CD4-positive, alpha-beta memory T cell (primary cell): ENCODE measurements around the gene COL5A2. TPM values are rescaled to one million over a fixed set of nuclear protein-coding genes. Genes with fewer than 3 reads are reported as not detected.

Experiments
- CTCF ChIA-PET: fragments of 350-600 bp; sonication (Branson Sonifier 250); formaldehyde crosslinking; loops from one replicate; lab custom pipeline; 2021; ENCODE audit warnings: inconsistent platforms; ENCODE audit not compliant: partially characterized antibody; lab: Charles Lee
- POLR2A ChIA-PET: fragments of 350-600 bp; sonication (Branson Sonifier 250); formaldehyde crosslinking; loops from one replicate; lab custom pipeline; 2021; ENCODE audit not compliant: partially characterized antibody; lab: Charles Lee
- DNase-seq, 5 donors: peaks; one replicate each; pipeline versions ENCODE4 v3.0.0 to v3.0.0-alpha.2; 2020 to 2022; ENCODE audit warnings: mixed read lengths in 1 of 5
- H3K27ac ChIP-seq: one replicate; pipeline ENCODE4 v1.7.0; 2013; ENCODE audit warnings: low read depth, low read length
- H3K27me3 ChIP-seq: 2 replicates; pipeline ENCODE4 v1.7.0; 2013; ENCODE audit warnings: mild to moderate bottlenecking, low read length, moderate library complexity; ENCODE audit not compliant: insufficient read depth
- H3K36me3 ChIP-seq: 2 replicates; pipeline ENCODE4 v1.7.0; 2013; ENCODE audit warnings: mild to moderate bottlenecking, low read length, moderate library complexity; ENCODE audit not compliant: insufficient read depth
- H3K4me1 ChIP-seq: 2 replicates; pipeline ENCODE4 v1.7.0; 2013; ENCODE audit warnings: mild to moderate bottlenecking, low read length, moderate library complexity; ENCODE audit not compliant: insufficient read depth
- H3K4me3 ChIP-seq, 2 donors: one replicate each; pipeline ENCODE4 v1.7.0; 2013; ENCODE audit warnings: low read length in 2 of 2, mild to moderate bottlenecking in 1 of 2
- H3K9me3 ChIP-seq, 2 donors: one replicate each; pipeline ENCODE4 v1.7.0; 2013; ENCODE audit warnings: low read length in 2 of 2, control low read depth in 1 of 2; ENCODE audit not compliant: control insufficient read depth in 1 of 2
- H3K27ac Mint-ChIP-seq, 7 donors: one replicate each; pipeline ENCODE4 v1.8.0; 2020 to 2021; ENCODE audit warnings: mixed read lengths in 7 of 7, mild to moderate bottlenecking in 6 of 7, inconsistent platforms in 3 of 7, moderate library complexity in 3 of 7
- H3K27me3 Mint-ChIP-seq, 2 donors: one replicate each; pipeline ENCODE4 v1.8.0; 2020 to 2021; ENCODE audit warnings: mixed read lengths in 2 of 2
- H3K36me3 Mint-ChIP-seq, 2 donors: one replicate each; pipeline ENCODE4 v1.8.0; 2020 to 2021; ENCODE audit warnings: mixed read lengths in 2 of 2, inconsistent platforms in 1 of 2, mild to moderate bottlenecking in 1 of 2
- H3K4me1 Mint-ChIP-seq, 4 donors: one replicate each; pipeline ENCODE4 v1.8.0; 2020 to 2021; ENCODE audit warnings: mixed read lengths in 4 of 4, mild to moderate bottlenecking in 1 of 4
- H3K4me3 Mint-ChIP-seq, 8 donors: one replicate each; pipeline ENCODE4 v1.8.0; 2020 to 2021; ENCODE audit warnings: mixed read lengths in 8 of 8, mild to moderate bottlenecking in 7 of 8, moderate library complexity in 6 of 8, inconsistent platforms in 3 of 8
- H3K9me3 Mint-ChIP-seq, 8 donors: one replicate each; pipeline ENCODE4 v1.8.0; 2020 to 2021; ENCODE audit warnings: mixed read lengths in 8 of 8, mild to moderate bottlenecking in 5 of 8, inconsistent platforms in 3 of 8, moderate library complexity in 1 of 8
- intact Hi-C: fragments of 100-400 bp; cut with micrococcal nuclease; formaldehyde crosslinking; loops from one replicate; pipeline ENCODE4 v1.15.1; 2023
- polyA plus RNA-seq, 2 donors: library from polyadenylated mRNA; unstranded; fragments of 300-500 nt; fragmentation: Illumina TruSeq; gene quantifications; one replicate each; pipeline ENCODE4 v1.2.3, GENCODE V29; 2021
- total RNA-seq, 2 experiments: library from RNA; stranded (reverse); gene quantifications; one replicate each; pipeline ENCODE4 v1.2.3, GENCODE V29; 2021

The COL5A2 gene
- total and polyA plus RNA-seq, 4 experiments from 2014 or later: 0.05 to 1.2 (median 1.1) TPM; not detected in 1

- Histone ChIP-seq H3K4me3 (no peak overlapping the region), H3K27ac (no peak overlapping the region), H3K27me3 (no peaks in the 10 kb centered on the region), H3K4me1 (no peaks in the 10 kb centered on the region), H3K36me3 (no peaks in the 10 kb centered on the region), H3K9me3 (no peaks in the 10 kb centered on the region)
- CTCF ChIA-PET: no interaction called here
- H3K36me3 Mint-ChIP-seq: no peaks in the 10 kb centered on the region
- H3K9me3 Mint-ChIP-seq: no peaks in the 10 kb centered on the region
- H3K27ac Mint-ChIP-seq: no peak overlapping the region
- intact Hi-C loops: no loop called here
- DNase-seq: no peak
- no peaks in the 10 kb centered on the region for H3K27me3 Mint-ChIP-seq
- no peaks in the 10 kb centered on the region for H3K4me1 Mint-ChIP-seq
- H3K4me3 Mint-ChIP-seq: no peak overlapping the region
- POLR2A ChIA-PET: no interaction called here
Measured at GRCh38 chr2:189168856-189169499, 10.6 kb downstream of the COL5A2 start.

GRCh38 chr2:189165656-189166380 lies 13.7 kb downstream of the COL5A2 start:
- no peaks in the 10 kb centered on the region for H3K36me3 Mint-ChIP-seq
- no peaks in the 10 kb centered on the region for H3K9me3 Mint-ChIP-seq
- intact Hi-C loops: no loop called here
- H3K4me1 Mint-ChIP-seq: no peaks in the 10 kb centered on the region
- no peak overlapping the region for H3K27ac Mint-ChIP-seq
- CTCF ChIA-PET: no interaction called here
- H3K27me3 Mint-ChIP-seq: no peaks in the 10 kb centered on the region
- H3K4me3 Mint-ChIP-seq: no peak overlapping the region
- no peak overlapping the region for H3K27ac ChIP-seq
- H3K27me3 ChIP-seq: no peaks in the 10 kb centered on the region
- POLR2A ChIA-PET: no interaction called here
- no peak overlapping the region for H3K4me3 ChIP-seq
- H3K4me1 ChIP-seq: no peaks in the 10 kb centered on the region
- no peaks in the 10 kb centered on the region for H3K9me3 ChIP-seq
- H3K36me3 ChIP-seq: no peaks in the 10 kb centered on the region
- no peak for DNase-seq

- Histone ChIP-seq H3K27ac (no peak overlapping the region), H3K36me3 (no peaks in the 10 kb centered on the region), H3K4me1 (no peaks in the 10 kb centered on the region), H3K9me3 (no peaks in the 10 kb centered on the region), H3K4me3 (no peak overlapping the region), H3K27me3 (no peaks in the 10 kb centered on the region)
- H3K4me1 Mint-ChIP-seq: no peaks in the 10 kb centered on the region
- no peak overlapping the region for H3K27ac Mint-ChIP-seq
- H3K27me3 Mint-ChIP-seq: no peaks in the 10 kb centered on the region
- POLR2A ChIA-PET: no interaction called here
- no peak overlapping the region for H3K4me3 Mint-ChIP-seq
- no peak for DNase-seq
- H3K36me3 Mint-ChIP-seq: no peaks in the 10 kb centered on the region
- no peaks in the 10 kb centered on the region for H3K9me3 Mint-ChIP-seq
- CTCF ChIA-PET: no interaction called here
- intact Hi-C loops: no loop called here
Measured at GRCh38 chr2:189164746-189165145, 14.8 kb downstream of the COL5A2 start.

- no peaks in the 10 kb centered on the region for H3K36me3 ChIP-seq
- H3K4me1 ChIP-seq: no peaks in the 10 kb centered on the region
- Mint-ChIP-seq H3K9me3 (no peaks in the 10 kb centered on the region), H3K36me3 (no peaks in the 10 kb centered on the region), H3K27ac (no peak overlapping the region), H3K4me1 (no peaks in the 10 kb centered on the region), H3K27me3 (no peaks in the 10 kb centered on the region), H3K4me3 (no peak overlapping the region)
- intact Hi-C loops: no loop called here
- H3K9me3 ChIP-seq: no peaks in the 10 kb centered on the region
- ChIA-PET POLR2A (no interaction called here), CTCF (interaction anchor here (1.0 kb wide), 1 partner anchor 20 kb away, joined by 3 read pairs; no protein-coding TSS in a partner anchor)
- no peak overlapping the region for H3K27ac ChIP-seq
- no peak overlapping the region for H3K4me3 ChIP-seq
- no peaks in the 10 kb centered on the region for H3K27me3 ChIP-seq
- no peak for DNase-seq
Measured at GRCh38 chr2:189163889-189164288, 15.7 kb downstream of the COL5A2 start.

- Mint-ChIP-seq H3K36me3 (no peaks in the 10 kb centered on the region), H3K27ac (no peak overlapping the region), H3K4me1 (no peaks in the 10 kb centered on the region), H3K9me3 (no peaks in the 10 kb centered on the region), H3K4me3 (no peak overlapping the region), H3K27me3 (no peaks in the 10 kb centered on the region)
- no peak overlapping the region for H3K27ac ChIP-seq
- intact Hi-C loops: no loop called here
- H3K36me3 ChIP-seq: no peaks in the 10 kb centered on the region
- POLR2A ChIA-PET: no interaction called here
- CTCF ChIA-PET: no interaction called here
- H3K27me3 ChIP-seq: no peaks in the 10 kb centered on the region
- no peaks in the 10 kb centered on the region for H3K9me3 ChIP-seq
- H3K4me1 ChIP-seq: no peaks in the 10 kb centered on the region
- DNase-seq: no peak
- no peak overlapping the region for H3K4me3 ChIP-seq
Measured at GRCh38 chr2:189162566-189162965, 17.0 kb downstream of the COL5A2 start.

GRCh38 chr2:189161894-189162293 lies 17.7 kb downstream of the COL5A2 start:
- ChIA-PET POLR2A (no interaction called here), CTCF (no interaction called here)
- no peaks in the 10 kb centered on the region for H3K4me1 ChIP-seq
- H3K36me3 ChIP-seq: no peaks in the 10 kb centered on the region
- H3K4me3 Mint-ChIP-seq: no peak overlapping the region
- no peak for DNase-seq
- intact Hi-C loops: no loop called here
- no peak overlapping the region for H3K27ac Mint-ChIP-seq
- H3K9me3 Mint-ChIP-seq: no peaks in the 10 kb centered on the region
- no peaks in the 10 kb centered on the region for H3K27me3 ChIP-seq
- H3K27ac ChIP-seq: no peak overlapping the region
- H3K4me1 Mint-ChIP-seq: no peaks in the 10 kb centered on the region
- no peaks in the 10 kb centered on the region for H3K36me3 Mint-ChIP-seq
- no peaks in the 10 kb centered on the region for H3K9me3 ChIP-seq
- H3K27me3 Mint-ChIP-seq: no peaks in the 10 kb centered on the region
- no peak overlapping the region for H3K4me3 ChIP-seq

GRCh38 chr2:189159717-189160116 lies 19.8 kb downstream of the COL5A2 start:
- H3K4me3 ChIP-seq: no peak overlapping the region
- no peaks in the 10 kb centered on the region for H3K36me3 Mint-ChIP-seq
- H3K27me3 Mint-ChIP-seq: no peaks in the 10 kb centered on the region
- H3K4me1 Mint-ChIP-seq: no peaks in the 10 kb centered on the region
- no peaks in the 10 kb centered on the region for H3K9me3 Mint-ChIP-seq
- intact Hi-C loops: no loop called here
- H3K27ac ChIP-seq: no peak overlapping the region
- POLR2A ChIA-PET: no interaction called here
- H3K27ac Mint-ChIP-seq: no peak overlapping the region
- no peaks in the 10 kb centered on the region for H3K27me3 ChIP-seq
- no peak for DNase-seq
- H3K9me3 ChIP-seq: no peaks in the 10 kb centered on the region
- no peaks in the 10 kb centered on the region for H3K4me1 ChIP-seq
- no peaks in the 10 kb centered on the region for H3K36me3 ChIP-seq
- H3K4me3 Mint-ChIP-seq: no peak overlapping the region
- CTCF ChIA-PET: no interaction called here
